ENCODE measurements around the gene THSD7B.
"Not testable (repeated sequence)": the region's sequence is repeated elsewhere in the genome, so short reads cannot be mapped to it uniquely, and the experiment has no call there.

The THSD7B gene

DNA sequence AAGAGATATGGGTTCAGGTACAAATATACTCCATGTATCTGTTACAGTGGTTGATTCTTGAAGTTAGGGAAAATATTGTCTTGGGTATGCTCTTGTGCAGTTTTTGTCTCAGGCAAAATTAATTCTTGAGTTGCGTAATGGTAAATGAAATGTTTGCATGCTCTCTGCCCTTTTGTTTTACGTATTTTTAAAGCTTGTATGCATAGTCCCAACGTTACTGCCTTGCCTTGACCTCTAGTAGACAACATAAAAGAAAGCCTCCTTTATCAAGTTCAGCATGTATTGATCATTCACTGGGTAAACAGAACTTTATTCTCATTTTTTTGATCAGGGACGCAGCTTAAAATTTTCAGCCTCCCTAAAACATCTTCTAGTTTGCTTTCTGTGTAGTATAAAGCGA is 283.1 kb downstream of the THSD7B start:
- no peak for DNase-seq

DNA sequence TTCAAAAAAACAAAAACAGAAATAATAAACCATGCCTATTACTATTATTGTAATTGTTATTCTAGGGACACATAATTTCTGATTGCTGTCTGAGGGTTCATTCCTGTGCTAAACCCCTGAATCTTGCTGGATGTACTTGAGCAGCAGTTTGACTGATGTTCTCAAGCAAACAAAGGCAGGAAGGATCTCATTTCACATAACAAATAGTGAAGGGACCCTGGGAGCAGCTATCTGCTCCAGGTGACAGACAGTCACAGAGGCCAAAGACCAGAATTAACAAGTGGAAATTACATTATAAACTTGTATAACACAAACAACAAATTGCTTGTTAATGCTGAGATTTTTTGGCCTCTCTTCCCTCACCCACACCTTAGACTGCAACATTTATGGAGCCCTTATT is 284.2 kb downstream of the THSD7B start:
- no peak for DNase-seq

DNA sequence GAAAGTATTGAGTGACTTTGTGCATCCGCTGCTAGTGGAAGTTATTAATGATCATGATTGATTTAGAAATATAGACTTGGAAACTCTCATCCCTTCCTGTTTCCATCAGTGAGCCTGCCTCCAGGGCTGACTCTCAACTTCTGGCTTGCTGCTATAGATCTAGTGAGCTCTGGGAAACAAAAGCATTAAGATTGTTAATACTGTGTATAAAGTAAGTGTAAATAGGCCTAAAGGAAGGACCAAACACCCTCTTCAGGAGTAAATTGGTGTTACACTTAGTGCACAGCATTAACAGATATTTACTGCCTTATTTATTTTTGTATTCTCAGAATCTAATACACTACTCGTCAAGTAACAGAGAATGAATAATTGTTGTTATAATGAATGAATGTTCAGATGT is 285.6 kb downstream of the THSD7B start:
- DNase-seq: no peak

DNA sequence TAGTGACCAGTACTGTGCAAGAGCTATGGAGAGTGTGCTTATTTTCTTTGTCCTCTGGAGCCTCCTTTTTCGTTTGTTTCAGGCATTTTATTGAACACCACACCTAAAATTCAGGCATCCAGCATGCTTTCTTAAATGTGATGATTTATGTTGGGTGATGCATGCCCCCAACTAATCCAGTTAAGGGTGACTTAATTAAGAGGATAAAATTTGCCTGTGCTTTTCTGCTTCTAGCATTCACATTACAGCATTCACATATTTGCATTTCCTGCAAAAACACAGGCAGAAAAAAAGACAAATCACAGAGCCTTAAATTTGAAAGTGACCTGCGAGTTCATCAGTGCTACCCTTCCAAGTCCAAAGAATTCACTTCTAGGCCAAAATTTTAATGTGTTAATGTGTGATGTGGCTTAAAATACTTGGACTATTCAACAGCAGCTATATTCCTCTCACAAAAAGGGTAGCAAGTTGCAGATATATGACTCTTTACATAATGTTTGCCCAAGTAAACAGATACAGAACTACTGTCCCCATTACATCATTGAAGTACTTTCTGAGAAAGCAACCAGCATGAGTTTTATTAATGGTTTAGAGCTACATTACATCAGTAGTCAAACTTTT is 286.5 kb downstream of the THSD7B start:
- DNase-seq: no peak

DNA sequence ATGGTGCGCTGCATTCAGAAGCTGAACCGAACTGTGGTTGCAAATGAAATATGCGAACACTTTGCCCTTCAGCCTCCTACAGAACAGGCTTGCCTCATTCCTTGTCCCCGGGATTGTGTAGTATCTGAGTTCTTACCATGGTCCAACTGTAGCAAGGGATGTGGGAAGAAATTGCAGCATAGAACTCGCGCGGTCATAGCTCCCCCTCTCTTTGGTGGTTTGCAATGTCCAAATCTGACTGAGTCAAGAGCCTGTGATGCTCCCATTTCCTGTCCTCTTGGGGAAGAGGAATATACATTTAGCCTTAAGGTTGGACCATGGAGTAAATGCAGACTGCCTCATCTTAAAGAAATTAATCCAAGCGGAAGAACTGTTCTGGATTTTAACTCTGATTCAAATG is 291.4 kb downstream of the THSD7B start:
- DNase-seq: no peak

DNA sequence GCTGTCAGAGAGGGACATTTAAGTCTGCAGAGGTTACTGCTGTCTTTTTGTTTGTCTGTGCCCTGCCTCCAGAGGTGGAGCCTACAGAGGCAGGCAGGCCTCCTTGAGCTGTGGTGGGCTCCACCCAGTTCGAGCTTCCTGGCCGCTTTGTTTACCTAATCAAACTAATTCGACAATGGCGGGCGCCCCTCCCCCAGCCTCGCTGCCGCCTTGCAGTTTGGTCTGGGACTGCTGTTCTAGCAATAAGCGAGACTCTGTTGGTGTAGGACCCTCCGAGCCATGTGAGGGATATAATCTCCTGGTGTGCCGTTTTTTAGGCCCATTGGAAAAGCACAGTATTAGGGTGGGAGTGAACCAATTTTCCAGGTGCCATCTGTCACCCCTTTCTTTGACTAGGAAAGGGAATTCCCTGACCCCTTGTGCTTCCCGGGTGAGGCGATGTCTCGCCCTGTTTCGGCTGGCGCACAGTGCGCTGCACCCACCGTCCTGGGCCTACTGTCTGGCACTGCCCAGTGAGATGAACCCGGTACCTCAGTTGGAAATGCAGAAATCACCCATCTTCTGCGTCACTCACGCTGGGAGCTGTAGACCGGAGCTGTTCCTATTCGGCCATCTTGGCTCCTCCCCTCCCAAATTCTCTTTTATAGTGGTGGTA is 310.9 kb downstream of the THSD7B start:
- not testable (repeated sequence) for DNase-seq

DNA sequence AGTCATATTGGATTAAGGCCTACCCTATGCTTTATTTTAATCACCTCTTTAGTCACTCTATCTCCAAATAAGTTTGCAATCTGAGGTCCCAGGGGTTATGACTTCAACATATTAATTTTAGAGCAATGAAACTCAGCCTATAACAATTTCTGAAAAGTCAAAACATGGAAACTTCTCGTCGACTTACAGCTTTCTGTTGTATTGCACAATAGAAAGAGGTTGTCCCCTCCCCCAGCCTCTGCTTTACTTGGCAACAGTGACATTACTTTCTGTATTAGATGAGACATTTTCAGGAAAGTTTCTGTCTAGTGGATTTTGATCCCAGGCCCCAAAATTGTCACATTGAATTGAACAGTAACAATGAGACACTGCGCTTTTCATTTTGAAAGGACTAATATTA is 326.4 kb downstream of the THSD7B start:
- no peak for DNase-seq

DNA sequence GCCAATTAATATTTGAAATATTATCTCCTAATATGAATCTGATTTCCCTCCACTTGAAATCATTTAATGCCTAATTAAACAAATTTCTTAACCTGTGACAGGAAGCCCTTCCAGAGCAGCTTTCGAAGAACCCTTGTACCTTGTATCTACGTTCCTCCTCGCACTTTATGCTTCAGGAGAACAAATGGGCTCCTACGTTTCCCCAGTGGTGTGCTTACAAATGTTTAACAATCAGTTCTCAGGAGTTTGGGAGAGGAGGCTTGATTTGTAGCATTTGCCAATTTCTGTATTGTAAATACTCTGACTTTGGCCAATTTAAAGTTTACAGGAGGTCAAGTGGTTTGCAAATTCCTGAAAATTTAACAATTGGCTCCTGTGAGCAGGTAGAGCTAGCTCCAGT is 327.8 kb downstream of the THSD7B start:
- DNase-seq: no peak

DNA sequence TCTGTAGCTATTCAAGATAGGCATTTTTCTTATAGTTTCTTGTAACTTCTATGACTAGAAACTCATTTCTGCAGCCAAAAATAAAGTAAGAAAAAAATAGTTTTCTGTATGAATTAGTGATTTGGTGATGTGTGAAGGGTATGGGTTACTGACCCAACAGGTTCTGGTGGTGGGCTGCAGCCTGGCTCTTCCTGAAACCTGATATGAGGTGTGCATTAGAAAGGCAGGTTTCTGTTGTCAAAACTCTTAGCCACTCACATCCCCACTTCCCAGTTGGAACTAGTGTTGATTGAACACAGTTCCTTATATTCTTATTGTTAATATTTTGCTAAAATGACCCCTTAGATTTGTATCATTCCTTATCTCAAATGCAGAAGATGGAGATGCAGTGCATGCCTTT is 330.8 kb downstream of the THSD7B start:
- DNase-seq: no peak

DNA sequence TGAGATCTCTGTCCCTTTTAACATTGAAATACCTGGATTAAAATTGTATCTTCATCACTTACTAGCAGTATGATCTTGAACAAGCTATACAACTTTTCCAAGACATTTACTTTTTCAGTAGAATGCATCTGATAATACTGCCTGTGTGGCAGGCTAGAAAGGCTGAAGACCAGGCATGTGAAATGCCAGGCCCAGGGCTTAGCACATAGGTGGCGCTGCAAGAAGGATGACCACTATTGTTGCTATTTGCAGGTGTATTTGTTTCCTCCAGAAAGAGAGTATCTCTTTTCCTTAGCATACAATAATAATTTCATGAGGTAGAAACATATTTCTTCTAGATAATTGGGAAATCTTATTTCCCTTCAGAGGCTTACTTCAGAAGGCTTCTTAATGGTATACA is 331.3 kb downstream of the THSD7B start:
- DNase-seq: no peak

DNA sequence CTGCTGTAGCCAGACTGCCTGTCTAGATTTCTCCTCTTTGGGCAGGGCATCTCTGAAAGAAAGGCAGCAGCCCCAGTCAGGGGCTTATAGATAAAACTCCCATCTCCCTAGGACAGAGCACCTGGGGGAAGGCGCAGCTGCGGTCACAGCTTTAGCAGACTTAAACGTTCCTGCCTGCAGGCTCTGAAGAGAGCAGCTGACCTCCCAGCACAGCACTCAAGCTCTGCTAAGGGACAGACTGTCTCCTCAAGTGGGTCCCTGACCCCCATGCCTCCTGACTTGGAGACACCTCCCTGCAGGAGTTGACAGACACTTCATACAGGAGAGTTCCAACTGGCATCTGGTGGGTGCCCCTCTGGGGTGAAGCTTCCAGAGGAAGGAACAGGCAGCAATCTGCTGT is 336.5 kb downstream of the THSD7B start:
- DNase-seq: not testable (repeated sequence)

DNA sequence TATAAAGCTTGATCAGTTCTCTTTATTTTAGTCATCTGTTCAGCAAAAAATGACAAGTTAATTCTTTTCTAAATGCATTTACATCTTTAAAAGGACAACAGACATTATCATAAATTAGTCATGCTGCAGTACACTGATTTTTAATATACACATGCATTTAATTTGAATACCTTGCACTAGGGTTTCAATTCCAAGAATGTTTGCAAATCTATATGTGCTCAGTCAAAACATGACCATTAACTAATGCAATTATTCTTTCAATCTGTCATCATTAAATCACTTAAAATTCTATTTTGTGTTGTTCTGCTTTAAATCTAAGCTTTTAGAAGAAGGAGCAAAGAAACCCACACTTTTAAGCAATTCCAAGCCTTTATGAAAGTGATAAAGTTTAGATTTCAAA is 342.6 kb downstream of the THSD7B start:
- no peak for DNase-seq

DNA sequence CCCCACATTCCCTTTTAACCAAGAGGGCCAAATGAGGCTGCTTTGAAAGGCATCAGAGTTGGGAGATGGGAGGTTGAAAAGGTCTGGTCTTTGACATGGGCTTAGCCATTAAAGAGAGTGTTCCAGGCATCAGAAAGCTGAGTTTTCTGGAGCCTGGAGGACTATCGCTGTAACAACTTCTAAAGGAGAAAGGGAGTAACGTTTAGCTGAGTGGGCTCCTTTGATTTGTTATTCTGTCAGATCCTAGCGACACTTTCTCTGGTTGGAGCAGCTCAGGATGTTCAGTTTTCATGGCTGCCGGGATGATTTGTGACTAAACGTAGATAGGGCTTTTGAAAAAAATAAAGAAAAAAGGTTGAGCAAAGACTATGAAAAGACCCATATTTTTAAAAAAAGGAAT is 346.6 kb downstream of the THSD7B start:
- DNase-seq: no peak

DNA sequence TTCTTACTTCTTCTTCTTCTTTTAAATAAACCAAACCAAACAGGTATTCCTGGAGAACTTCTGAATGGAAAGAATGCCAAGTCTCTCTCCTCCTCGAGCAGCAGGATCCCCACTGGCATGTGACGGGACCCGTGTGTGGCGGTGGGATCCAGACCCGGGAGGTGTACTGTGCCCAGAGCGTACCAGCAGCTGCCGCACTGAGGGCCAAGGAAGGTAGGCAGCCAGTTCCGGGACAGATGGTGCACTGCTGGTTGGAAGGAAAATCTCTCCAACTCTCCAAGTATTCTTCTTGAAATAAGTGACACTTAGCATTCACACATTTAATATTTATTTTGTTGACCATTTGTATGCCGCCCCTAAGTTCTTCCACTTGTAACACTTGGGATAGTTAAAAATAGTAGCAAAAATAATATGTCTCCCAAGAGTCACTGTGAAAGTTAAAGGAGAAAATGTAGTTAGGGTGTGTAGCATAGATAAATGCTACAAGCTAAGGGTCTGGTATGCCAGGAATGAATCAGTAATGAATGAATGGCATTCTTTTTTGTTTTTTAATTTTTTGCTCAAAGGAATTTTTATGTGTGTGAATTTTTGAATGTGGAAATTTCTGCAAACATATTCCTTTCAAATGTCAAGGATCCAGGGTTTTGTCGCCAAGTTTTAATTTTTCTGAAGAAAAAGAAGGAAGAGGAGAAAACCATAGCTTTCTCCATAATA is 349.9 kb downstream of the THSD7B start:
- DNase-seq: no peak

DNA sequence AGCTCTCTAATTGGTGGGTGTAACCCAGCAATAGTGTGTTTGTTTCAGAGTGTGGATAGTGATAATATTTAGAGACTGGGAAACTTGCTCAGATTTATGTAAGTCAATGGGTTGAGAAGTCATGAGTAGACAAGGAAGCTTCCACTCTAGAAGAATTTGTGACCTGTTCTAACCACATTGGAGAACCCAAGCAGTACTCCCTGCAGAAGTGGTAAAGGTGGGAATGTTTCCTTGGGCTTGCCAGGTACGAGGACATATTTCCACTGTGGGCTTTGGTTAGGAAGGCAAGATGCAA is 350.4 kb downstream of the THSD7B start:
- no peak for DNase-seq

DNA sequence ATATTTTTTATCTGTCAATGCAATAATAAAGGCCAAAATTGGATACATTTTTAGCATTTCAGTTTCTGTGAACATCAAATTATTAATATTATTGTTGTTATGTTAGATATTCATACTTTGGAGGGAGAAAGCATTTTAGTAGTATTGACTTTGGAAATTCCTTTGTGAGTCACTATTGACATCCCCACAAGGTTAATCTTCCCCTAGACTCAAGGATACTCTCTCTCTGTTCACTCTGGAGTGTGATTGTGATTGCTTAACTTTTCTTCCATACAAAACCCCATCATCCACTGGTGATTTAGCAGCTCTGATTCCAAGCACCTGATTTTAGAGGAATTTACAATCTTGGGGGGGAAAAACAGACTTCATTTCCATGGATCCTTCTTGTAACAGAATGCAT is 352.0 kb downstream of the THSD7B start:
- no peak for DNase-seq

DNA sequence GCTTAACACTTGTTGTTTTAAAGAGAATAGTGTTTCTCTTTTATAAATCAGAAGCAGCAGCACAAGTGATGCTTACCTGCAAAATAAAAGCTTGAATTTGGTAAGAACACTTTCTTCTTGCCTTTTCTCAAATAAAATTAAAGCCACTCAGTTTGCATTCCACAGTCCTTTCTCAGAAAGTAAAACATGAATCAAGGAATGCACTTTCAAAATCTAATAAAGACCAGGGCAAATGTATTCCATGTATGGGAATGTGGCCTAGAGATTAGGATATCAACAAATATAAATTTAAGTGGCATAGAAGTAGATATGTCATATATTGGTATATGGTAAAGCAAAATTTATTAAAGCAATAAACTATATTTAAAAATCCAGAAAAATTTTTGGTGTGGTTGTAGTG is 352.8 kb downstream of the THSD7B start:
- DNase-seq: no peak

DNA sequence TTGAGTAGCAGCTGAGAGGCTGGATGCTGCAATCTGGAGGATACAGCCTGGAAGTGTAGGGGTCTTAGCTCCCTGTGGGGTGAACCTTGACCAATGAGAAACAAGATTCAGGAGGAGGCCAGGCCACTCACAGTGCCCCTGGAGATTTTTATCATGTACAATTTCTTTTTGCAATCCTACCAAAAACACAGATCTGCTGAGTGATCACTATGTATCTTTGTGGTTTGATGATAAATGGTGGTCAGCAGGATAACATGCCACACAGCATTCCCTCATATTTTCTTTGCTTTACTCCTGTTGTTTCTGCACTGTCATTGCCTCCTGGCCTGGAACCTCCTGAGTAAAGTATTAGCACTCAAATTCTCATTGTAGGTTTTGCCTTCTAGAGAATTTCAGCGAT is 357.9 kb downstream of the THSD7B start:
- DNase-seq: no peak

DNA sequence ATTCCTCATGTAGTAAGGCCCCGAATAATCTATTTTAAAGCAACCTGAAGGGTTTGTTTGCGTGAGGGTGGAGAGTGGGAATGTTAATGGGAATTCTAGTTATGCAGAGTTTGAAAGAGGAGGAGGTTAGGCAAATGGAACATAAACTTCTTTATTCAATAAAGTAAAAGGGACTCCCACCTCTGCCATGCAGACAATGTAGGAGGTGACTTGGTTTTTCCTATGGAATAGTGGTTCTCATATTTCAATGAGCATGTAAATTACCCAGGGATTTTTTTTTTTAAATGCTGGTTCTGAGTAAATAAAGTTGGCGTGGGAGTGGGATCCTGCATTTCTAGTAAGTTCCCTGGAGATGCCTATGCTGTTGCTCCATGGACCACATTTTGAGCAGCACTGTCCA is 367.9 kb downstream of the THSD7B start:
- DNase-seq: no peak

DNA sequence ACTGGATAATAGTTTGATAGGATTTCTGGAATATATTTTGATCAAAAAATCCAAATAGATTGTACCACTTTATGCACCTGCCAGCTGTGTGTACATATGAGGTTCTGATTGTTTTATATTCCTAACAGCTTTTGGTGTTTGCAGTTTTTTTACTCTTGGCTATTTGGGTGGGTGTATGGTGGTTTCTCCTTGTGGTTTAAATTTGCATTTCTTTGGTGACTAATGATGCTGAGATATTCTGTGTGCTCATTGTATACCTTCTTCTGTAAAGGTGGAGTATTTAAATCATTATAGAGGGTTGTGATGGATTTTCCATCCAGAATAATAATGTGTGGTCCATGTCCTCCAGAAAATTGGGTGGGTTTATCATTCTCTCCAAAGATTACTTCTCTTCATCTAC is 372.9 kb downstream of the THSD7B start:
- DNase-seq: no peak

DNA sequence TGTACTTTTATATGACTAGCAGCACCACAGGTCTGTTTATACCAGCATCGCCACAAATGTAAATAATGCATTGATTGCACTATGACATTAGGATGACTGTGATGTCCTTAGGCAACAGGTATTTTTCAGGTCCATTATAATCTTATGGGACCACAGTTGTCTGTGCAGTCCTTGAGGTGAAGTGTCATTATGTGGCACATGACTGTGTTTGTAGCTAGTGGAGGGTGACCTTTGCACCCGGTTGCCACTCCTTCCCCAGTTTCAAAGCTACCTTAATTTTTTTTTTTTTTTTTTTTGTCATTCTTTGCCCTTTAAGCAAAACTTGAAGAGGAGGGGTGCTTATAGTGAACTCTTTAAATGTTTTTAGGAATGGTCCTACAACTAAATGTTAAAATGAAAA is 386.4 kb downstream of the THSD7B start:
- no peak for DNase-seq

DNA sequence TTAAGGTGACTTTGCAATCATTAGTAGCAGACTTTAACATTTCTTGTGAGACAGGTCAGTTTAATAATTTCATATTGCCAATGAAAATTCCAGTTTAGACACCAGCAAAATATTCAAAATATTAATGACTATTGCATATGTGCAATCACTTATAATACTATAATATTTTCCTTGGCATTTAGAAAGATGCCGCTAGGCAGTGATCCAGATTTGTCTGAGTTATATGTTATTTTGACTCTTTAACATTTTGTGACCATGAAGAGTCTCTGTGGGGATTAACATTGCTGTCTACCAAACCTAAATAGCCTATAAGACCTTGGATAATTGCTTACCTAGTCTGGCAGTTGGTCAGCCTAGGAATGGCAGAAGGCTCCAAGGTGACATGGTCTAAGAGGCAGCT is 389.6 kb downstream of the THSD7B start:
- no peak for DNase-seq

DNA sequence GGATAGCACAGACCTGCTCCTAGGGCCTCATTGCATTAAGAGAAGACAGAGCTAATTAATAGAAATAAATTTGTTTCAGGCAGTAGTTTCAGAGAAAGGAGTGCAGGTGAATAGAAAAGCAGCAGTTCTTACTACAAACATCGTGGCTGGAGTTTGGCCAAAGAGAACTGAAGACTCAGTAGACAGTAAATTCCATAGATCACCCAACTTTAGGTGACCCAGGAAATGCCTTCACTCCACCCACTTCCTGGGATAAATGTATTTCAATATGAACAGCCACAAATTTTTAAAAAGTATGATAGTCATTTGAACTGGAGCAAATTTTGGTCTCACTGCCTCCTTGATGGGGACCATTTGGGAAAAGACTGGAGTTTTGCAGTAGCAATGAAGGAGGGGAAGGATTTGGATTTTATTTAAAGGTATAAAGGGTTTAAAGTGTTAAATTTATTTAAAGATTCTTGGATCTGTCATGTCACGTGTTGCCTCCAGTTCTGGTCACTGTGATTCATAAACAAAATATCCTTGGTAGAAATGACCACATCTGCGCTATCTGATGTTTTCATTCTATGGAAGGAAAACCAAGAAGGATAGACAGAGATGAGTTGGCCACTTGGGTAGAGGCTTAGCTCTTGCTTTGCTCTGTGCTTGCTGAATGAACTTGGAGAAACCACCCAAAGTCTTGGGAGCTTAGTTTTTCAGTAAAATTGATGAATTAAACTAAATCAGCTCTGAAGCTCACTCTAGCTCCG is 390.2 kb downstream of the THSD7B start:
- no peak for DNase-seq

DNA sequence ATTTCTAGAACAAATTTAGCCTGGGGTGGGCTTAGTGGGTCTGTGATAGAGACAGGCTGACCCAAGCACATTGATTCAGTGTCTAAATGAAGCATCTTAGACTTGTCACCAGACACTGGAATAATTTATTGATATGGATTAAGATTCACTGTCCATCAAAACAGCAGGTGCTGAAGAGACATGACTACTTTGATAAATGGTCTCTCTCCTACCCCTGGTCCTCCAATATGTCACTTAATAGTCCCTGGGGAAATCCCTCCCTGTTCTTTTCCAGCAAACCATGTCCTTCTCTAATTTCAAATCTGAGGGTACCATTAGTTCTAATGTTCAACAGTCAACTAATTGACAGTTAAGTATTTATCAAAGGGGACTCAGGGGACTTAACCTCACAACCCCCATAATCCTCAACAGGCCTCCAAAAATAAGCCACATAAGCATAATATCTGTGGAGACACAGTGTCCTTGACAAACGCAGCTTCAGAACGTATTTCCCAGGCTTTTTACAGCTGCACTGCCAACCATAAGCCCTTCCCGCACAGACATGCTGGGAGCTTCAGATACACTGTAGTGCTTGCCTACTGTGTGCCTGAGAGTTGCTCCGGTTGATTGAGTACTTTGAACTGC is 391.0 kb downstream of the THSD7B start:
- DNase-seq: no peak

Data from NCI-H1105 (cell line).